NAMALWA (cell line): ENCODE data around the gene RBBP9.
A peak's percentile ranks its signal among the peaks of the same experiment; 100 is the strongest.
"Not testable (repeated sequence)": the region's sequence is repeated elsewhere in the genome, so short reads cannot be mapped to it uniquely, and the experiment has no call there.

Experiments used
- DNase-seq: peaks from one replicate; pipeline ENCODE4 v3.0.0-alpha.2; 2015; ENCODE audit warnings: low spot score

Gene RBBP9

DNA sequence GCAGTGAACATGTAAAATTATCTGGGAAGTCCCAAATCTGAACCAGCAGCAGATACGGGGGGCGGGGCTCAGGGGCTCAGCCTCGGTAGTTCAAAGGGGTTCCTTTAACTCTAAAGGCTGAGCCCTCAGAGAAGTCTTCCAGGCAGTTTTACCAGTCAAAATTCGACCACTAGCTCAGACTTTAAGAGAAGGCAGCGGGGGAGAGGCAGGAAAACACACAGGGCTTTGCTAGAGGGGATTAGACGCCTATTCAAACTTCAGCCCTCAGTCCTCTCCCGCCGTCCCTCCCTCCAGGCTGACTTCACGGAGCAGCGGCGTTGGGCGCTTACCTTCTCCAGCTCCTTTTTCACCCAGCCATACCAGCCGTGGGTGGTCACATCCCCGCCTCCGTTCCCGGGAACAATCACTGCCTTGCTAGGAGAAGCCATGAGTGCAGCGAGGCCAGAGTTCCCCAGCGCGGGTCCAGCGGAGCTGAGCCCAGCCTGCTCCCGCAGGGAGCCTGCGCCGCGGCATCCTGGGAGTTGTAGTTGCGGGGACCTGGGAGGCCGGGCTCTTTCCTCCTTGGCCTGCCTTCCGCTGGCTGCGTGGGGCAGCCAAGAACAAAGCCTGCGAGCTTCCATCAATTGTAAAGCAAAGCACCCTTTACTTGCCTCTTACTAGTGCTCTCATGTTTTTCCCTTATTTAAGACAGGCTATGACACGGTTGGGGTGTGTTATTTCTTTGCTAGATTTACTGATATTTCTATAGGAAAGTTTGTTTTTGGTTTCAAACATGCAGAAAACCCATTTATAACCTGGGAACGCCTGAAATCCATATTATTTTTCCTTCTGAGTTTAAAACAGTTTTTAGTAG is at the start of gene RBBP9:
Gene RBBP9, minus strand, starts transcription at position 486 of the 853 bp plus-strand sequence. Its CDS starts 58 bp downstream, at position 428.
- DNase-seq: peak; percentile 72

DNA sequence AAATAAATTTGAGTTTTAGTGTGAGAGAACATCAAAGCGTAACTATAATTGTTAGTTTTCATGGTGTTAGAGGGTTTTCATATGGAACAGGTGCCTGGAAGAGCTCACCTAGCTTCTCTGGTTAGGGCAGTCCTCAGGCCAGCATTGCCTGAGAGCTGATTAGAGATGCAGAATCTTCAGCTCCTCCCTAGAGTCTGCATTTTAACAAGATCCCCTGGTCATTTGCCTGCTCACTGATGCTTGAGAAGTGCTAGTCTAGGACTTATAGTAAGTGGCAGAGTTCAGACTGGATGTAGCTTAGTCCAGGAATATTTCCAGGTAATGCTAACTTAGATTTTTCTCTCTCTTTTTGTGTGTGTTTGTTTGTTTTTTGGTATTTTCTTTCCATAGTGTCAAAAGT is 48.5 kb upstream of the RBBP9 start:
- DNase-seq: no peak

DNA sequence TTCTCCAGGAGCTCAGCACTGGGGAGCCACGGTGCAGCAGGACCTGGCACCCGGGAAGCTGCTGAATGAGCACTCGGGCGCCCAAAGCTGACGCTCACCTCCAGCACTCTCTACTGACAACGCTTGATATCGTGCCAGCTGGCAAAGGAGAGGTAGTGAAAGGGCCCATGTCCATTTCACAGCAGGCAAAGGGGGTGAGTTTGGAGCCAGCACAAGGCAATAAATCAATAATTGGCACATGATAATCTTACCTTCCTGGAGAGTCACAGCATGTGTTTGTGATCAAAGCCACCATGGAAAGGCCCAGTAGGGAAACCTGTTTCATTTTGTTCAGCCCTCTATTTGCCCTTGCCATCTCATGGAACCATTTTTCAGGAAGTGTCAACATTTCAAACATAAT is 46.9 kb upstream of the RBBP9 start:
- no peak for DNase-seq

DNA sequence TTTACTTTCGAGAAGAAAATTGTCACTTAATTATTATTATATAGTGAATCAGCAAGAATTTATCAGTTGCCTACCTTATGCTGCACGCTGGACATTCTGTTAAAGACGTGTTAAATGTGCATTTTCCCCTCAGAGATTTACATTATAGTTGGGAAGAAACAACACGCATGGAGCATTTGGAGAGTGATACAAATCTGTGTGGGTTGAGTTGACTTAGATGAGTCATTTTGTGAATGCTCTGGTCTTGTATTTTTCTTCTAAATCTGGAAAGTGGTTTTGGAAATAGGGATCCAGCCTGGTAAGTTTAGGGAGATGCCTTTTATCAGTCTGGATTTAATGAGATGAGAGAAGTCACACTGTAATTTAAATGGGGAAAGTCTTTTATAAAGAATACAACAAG is 46.2 kb upstream of the RBBP9 start:
- DNase-seq: no peak

DNA sequence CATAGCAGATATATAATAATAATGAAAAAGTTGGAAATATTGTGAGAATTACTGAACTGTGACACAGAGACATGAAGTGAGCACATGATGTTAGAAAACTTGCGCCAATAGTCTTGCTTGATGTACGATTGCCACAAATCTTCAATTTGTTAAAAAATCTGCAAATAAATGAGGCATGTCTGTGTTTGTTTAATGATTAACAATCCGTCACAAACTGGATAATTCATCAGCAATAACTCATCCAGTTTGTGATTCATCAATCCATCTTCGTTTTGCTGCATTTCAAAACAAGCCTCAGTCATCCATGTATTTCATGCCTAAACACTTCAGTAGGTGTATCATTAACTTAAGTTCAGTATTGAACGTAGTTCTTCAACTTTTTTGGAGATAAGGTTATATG is 44.7 kb upstream of the RBBP9 start:
- no peak for DNase-seq

DNA sequence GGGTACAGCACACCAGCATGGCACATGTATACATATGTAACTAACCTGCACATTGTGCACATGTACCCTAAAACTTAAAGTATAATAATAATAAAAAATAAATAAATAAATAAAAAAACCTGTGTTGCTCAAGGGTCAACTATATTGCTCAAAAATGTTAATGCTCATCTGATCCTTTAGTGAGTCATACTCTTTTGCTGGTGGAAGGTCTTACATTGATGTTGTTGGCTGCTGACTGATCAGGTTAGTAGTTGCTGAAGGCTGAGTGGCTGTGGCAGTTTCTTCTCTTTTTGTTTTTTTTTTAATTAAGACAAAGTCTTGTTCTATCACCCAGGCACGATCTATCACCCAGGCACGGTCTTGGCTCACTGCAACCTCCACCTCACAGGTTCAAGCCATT is 40.6 kb upstream of the RBBP9 start:
- no peak for DNase-seq

DNA sequence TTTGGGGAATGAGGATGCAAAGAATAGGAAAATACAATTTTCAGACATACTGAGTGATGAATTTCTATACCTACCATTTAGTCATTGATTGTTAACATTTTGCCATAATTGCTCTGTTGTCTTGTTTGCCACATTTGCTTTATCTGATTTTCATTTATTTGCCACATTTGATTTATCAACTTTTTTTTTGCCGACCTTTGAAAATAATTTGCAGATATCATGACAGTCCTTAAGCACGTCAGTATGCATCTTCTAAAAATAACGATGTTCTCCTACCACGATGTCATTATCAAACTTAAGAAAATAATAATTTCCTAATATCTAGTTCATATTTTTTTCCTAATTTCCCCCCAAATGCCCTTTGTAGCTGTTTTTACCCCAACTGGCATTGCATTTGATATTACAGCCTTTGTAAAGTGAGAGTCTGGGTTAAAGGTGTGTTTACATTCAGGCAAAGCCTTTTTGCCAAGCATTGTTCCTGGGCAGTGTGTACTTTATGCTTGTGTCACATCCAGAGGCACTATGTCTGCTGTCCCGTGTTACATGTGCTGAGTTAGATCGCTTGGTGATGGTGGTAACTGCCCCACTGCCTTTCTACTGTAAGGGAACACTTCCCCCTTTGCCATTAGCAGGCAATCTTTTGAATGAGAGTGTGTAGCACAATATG is 37.1 kb upstream of the RBBP9 start:
- no peak for DNase-seq

DNA sequence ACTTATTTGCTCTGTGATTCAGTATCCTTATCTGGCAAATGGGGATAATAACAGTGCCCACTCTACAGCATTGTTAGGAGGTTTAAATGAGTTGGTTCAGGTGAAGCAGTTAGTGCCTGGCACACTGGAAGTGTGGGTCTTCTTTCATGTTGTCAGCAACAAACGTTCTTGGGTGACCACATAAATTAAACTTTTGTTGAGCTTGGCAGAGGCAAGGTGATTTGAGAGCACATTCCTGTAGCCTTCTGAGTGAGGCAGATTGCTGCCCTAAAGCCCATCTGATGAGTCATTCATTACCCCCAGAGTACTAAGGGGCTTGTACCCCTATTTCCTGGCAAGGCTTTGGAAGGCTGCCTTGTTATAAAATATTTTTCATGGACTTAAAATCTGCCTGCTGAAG is 36.5 kb upstream of the RBBP9 start:
- no peak for DNase-seq

DNA sequence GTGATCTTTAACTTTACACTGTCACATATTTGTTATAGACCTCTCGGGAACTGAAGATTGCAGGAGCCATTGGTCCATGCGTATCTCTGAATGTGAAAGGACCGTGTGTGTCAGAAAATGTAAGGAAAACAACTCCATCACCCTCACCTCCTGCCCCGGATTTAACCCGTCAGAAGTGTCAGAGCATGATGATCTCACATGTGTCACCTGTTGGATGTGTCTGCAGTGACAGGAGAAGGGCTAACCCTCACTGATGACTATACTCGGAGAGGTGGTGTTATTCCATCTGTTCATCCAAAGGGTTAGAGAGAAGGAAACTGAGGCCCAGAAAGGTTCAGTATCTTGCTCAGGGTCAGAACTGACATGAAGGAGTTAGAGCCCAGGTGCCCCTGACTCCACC is 35.6 kb upstream of the RBBP9 start:
- no peak for DNase-seq

DNA sequence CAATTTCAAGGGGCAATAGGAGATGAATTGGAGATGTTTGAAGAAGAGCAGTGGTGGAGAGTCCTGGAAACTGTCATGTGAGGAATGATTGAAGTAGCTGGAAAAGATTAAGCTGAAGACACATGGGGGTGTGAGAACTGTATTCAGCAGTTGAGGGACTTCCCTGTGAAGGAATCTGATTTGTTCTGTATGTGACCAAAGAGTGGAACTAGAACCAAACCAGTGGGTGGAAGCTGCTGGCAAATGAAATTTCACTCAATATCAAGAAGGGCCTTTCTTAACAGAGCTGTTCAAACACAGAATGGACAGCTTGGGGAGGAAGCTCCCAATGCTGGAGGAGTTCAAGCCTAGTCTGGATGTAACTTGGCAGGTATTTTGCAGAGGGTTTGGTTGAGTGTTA is 32.0 kb upstream of the RBBP9 start:
- no peak for DNase-seq

DNA sequence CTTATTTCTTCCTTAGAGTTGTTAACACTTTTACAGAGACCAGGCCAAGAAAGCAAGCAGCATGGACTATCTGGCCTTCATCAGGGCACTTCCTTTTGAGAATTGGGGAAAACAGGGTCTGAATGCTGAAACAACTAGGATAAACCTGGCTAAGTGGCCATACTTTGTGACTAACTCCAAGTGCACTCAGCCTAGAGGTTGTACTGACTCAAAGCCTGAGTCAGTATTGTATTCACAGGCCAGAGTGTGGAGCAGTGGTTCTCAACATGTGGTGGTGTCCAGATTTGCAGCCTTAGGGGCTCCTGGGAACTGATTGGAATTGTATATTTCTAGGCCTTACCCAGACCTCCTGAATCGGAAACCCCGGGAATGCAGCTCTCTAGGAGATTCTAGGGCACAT is 30.8 kb upstream of the RBBP9 start:
- no peak for DNase-seq

DNA sequence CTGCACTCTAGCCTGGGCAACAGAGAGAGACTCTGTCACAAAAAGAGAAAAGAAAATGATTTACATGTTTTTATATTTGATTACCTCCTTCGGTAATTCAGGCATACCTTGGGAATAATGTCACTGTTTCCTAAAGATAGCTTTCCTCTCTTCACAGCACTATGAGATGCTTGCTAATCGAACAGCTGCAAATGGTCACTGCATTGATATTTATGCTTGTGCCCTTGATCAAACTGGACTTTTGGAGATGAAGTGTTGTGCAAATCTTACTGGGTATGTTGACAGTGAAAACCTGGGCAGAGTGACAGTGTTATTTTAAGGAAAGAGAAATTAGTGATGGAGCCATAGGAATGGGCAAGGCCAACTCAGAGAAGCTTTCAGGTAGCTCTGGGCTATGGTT is 30.3 kb upstream of the RBBP9 start:
- no peak for DNase-seq

DNA sequence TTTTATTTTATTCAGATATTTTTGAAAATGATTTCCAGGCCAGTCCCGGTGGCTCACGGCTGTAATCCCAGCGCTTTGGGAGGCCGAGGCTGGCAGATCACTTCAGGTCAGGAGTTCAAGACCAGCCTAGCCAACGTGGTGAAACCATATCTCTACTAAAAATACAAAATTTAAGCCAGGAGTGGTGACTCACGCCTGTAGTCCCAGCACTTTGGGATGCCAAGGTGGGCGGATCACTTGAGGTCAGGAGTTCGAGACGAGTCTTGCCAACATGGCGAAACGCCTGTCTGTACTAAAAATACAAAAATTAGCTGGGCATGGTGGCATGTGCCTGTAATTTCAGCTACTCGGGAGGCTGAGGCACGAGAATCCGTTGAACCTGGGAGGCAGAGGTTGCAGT is 29.7 kb upstream of the RBBP9 start:
- not testable (repeated sequence) for DNase-seq

DNA sequence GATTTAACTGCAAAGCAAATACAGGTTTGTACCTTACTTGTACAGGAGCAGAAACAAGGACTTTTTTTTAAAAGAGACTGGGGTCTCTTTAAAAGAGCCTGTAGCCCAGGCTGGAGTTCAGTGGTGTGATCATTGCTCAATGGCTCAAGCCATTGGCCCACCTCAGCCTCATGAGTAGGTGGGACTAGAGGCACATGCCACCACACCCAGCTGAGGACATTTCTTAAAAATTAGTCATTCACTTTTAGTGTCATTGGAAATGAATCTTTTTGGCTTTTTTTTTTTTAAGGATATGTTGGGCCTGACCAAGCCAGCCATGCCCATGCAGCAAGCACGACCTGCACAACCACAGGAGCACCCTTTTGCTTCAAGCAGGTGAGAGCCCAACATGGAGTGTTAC is 27.6 kb upstream of the RBBP9 start:
- DNase-seq: no peak

DNA sequence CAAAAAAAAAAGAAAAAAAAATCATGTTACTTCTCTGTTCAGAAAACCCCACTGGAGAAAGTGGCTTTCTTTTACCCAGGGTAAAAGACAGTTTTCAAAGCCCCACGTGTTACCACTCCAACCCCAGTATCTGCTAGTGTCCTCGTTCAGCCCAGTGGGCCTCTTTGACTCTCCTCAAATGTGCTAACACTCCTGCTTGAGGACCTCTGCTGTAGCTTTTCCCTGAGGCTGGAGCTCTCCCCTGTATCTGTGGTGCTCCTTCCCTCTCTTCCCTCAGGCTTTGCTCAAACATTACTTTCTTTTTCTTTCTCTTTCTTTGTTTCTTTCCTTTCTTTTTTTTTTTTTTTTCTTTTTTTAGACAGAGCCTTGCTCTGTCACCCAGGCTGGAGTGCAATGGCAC is 26.0 kb upstream of the RBBP9 start:
- no peak for DNase-seq

DNA sequence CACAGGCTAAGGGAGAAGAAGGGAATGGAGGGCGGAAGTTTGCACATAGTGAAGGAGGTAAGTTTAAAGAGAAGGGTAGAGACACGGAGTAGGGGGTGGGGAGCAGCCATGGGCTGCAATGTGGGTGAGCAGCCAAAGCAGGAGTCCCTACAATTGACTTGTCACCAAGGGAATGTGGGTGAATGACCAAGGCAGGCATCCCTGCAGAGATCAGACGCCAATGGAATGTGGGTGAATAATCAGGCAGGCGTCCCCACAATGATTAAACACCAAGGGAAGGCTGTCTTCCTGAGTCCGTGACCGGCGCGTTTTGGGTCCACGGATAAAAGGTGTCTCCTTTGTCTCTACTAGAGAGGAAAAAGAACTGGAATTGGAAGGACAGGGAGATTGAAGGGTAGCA is 25.0 kb upstream of the RBBP9 start:
- not testable (repeated sequence) for DNase-seq

DNA sequence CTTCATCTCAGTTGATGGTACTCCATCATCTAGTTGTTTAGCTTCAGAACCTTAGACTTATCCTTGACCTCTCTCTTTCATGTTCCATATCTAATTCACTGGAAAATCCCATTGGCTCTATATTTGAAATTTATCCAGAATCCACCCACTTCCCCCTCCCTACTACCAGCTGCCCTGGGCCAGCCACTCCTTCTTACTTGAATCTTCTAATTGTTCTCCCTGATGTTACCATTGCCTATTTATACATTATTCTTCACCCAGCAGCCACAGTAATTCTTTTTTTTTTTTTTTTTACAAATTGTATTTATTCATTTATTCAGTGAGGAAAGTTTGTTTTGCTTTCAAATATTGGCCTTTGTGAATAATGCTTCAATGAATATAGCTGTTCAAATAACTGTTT is 18.9 kb upstream of the RBBP9 start:
- DNase-seq: no peak

DNA sequence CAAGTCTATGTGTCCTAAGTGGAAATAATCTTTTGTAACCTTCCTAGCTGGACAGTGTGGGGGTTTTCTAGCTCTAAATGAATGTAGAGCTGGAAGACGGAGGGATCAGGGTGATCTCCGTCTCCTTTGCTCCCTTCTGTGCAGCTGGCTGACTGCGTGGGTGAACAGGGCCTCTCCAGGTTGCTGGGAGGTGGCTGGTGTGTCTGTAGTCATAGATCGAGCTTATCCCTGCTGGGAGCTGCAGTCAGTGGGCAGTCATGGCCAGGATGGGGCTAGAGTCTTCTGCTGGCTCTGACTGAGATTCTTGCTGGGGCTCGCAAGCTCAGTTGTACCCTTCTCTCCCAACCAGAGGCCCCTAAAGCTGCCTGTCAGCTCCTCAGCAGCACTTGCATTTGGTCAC is 17.1 kb upstream of the RBBP9 start:
- DNase-seq: no peak

DNA sequence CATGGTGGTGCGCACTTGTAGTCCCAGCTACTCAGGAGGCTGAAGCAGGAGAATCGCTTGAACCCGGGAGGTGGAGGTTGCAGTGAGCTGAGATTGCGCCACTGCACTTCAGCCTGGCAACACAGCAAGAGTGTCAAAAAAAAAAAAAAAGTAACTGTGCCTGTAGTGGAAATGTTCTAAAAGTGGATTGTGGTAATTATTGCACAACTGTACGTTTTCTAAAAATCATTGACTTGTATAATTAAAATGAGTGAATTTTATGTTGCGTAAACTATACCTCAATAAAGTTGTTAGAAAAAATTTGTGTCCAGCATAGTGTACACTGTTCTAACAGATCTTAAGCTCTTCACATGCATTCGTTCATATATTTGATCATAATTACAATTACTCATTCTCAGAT is 16.2 kb upstream of the RBBP9 start:
- DNase-seq: no peak

DNA sequence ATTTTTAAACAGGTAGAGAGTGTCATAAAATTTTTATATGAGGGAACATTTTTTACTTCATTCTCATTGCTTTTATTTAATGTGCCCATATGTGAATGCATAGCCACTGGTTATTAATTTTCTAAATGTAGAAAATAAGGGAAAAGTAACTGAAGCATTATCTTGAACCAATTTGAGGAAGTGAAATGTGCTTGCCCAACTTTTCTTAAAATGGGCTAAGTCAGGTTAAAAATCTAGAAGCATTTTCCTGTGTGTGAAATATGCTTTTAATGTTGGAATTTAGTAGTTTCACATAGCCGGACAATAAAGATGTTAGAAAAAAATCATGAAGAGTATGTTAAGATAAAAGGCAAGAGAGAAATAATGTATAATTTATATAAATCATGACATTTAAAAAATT is 14.5 kb upstream of the RBBP9 start:
- DNase-seq: no peak

DNA sequence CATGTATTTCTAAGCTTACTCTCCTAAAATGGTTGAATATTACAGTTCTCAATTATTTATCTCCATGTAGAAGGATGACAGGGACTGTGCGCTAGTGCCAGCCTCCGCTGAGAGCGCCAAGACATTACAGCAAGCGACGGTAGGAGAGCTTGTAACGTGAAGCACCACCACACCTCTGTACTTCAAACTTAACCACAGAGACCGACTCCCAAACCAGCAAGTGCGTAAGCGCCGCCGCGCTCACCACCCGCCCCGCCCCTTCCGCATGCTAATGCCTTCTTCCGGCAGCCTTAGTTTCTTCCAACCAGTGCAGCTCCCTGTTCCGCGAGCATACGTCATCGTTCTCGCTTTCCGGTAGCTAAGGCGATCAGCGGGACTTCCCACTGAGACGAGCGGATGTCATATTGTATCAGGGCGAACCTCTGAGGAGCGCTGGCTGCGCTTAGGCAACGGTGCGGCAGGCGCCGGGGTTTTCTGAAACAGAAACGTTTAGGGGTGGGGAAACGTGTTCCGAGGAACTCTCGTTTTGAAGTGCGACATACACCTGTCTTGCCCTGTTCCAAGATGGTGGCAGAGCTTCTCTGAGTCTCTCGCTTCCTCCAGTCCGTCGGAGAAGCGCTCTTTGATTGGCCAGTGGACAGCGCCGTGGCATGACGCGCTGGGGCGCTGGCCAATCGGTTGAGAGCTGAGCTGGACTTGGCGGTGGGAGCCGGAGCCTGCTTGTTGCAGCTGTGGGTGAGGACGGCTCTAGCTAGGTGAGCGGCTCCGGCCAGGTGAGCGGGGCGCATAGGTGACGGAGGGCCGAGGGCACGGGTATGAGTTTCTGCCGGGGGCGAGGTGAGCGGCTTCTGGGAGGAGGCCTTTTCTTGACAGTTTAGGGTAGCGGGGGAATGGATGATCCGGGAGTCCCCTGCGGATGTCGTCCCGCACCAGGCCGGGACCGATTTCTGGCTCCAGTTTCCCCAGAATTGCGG is 10.5 kb upstream of the RBBP9 start, which contains the start of gene SEC23B:
Gene SEC23B, plus strand, starts transcription at position 723 of the 974 bp plus-strand sequence. CDS start 2,896 bp downstream, outside the sequence.
- peak; percentile 98 for DNase-seq

DNA sequence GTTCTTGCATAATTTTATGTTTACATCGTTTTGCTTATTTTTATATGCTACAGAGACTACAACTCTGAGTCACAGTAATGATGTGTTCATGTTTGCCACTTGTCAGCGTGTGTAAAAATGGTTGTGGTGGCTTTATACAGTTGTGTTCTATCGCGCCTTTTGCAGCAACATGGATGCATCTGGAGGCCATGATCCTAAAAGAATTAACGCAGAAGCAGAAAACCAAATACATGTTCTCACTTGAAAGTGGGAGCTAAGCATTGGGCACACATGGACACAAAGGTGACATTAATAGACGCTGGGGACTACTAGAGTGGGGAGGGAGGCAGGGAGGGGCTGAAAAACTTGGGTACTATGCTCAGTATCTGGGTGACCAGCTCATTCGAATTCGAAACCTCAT is 9.7 kb upstream of the RBBP9 start:
- no peak for DNase-seq
